A673 (cell line): ENCODE data around the gene CDCP2. TPM values are rescaled to one million over a fixed set of nuclear protein-coding genes. Genes with fewer than 3 reads are reported as not detected.
A peak's percentile ranks its signal among the peaks of the same experiment; 100 is the strongest.

Source experiments
- BruUV-seq: library from RNA; stranded (reverse); fragments of 400-500 nt; replicated peaks from 2 replicates; lab custom pipeline; 2021; lab: Mats Ljungman, UMichigan
- CTCF ChIA-PET: fragments of 300-600 bp; sonication (Branson Sonifier 250); formaldehyde crosslinking; loops from one replicate; lab custom pipeline; 2022; ENCODE audit warnings: antibody characterized with exemption; lab: Charles Lee
- POLR2A ChIA-PET: fragments of 300-600 bp; sonication (Branson Sonifier 250); formaldehyde crosslinking; loops from one replicate; lab custom pipeline; 2022; ENCODE audit warnings: antibody characterized with exemption; ENCODE audit not compliant: low non-redundant PET; lab: Charles Lee
- DNase-seq: peaks from one replicate; pipeline ENCODE4 v3.0.0-alpha.2; 2015; ENCODE audit warnings: low spot score
- H3K27ac ChIP-seq: fragments of 200-600 bp; sonication (generic); 2 replicates; pipeline ENCODE4 v1.5.1; 2016; ENCODE audit warnings: mixed run types, low read depth, mild to moderate bottlenecking, mixed read lengths, antibody characterized with exemption, low read length; ENCODE audit not compliant: poor library complexity, severe bottlenecking
- H3K27me3 ChIP-seq: fragments of 200-600 bp; sonication (generic); replicated peaks from 2 replicates; pipeline ENCODE4 v1.6.1; 2017; ENCODE audit warnings: mixed run types, low read depth, mild to moderate bottlenecking, mixed read lengths, antibody characterized with exemption, low read length; ENCODE audit not compliant: insufficient read depth, poor library complexity
- H3K36me3 ChIP-seq: fragments of 200-600 bp; sonication (generic); 2 replicates; pipeline ENCODE4 v1.6.1; 2016; ENCODE audit warnings: mixed run types, mild to moderate bottlenecking, mixed read lengths, antibody characterized with exemption, low read length; ENCODE audit not compliant: insufficient read depth, poor library complexity, severe bottlenecking
- H3K4me1 ChIP-seq: fragments of 200-600 bp; sonication (generic); 2 replicates; pipeline ENCODE4 v1.6.1; 2017; ENCODE audit warnings: mixed run types, mild to moderate bottlenecking, mixed read lengths, antibody characterized with exemption, low read length; ENCODE audit not compliant: insufficient read depth, poor library complexity, severe bottlenecking
- H3K4me3 ChIP-seq: fragments of 200-600 bp; sonication (generic); 2 replicates; pipeline ENCODE4 v1.5.1; 2016; ENCODE audit warnings: low read depth, mixed run types, mild to moderate bottlenecking, mixed read lengths, low read length; ENCODE audit not compliant: poor library complexity, severe bottlenecking
- H3K9me3 ChIP-seq: fragments of 200-600 bp; sonication (generic); 2 replicates; pipeline ENCODE4 v1.6.1; 2016; ENCODE audit warnings: mixed run types, low read depth, mild to moderate bottlenecking, mixed read lengths, antibody characterized with exemption, low read length; ENCODE audit not compliant: poor library complexity, severe bottlenecking
- EZH2 ChIP-seq: fragments of 200-600 bp; sonication (generic); IDR thresholded peaks from 2 replicates; pipeline ENCODE4 v1.6.1; 2017; ENCODE audit warnings: borderline replicate concordance, low read depth, mild to moderate bottlenecking, mixed read lengths, antibody characterized with exemption, low read length; ENCODE audit not compliant: poor library complexity, severe bottlenecking
- intact Hi-C: fragments of 100-400 bp; cut with micrococcal nuclease; formaldehyde crosslinking; loops from one replicate; pipeline ENCODE4 v1.10.0; 2022; ENCODE audit not compliant: unreplicated experiment
- total RNA-seq: library from RNA; stranded (reverse); gene quantifications from 2 replicates; pipeline ENCODE4 v1.2.3, GENCODE V29; 2021
- TF ChIP-seq, protein P1 (sequence below): fragments of 300-800, 200-600 bp; sonication (generic); conservative IDR thresholded peaks from 2 replicates; pipeline ENCODE4 v1.5.1; 2017; ENCODE audit warnings: low read depth, mild to moderate bottlenecking, antibody characterized with exemption, low read length, moderate library complexity, mixed read lengths

The CDCP2 gene
- total RNA-seq, 1 experiment from 2014 or later: not detected

DNA sequence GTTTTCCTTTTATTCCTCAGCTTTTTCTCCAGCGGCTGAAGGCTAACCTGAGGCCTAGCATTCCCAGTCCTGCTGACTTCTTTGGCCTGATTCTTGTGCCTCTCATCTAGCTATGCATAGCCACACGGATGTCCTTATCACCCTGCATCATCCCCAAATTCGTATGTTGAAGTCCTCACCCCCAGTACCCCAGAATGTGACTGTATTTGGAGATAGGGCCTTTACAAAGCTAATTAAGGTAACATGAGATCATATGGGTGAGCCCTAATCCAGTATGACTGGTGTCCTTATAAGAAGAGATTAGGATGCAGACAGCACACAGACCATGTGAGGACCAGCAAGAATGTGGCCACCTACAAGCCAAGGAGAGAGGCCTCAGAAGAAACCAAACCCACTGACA is 44.6 kb downstream of the CDCP2 start:
- no peaks in the 10 kb centered on the region for H3K9me3 ChIP-seq
- H3K27ac ChIP-seq: no peak overlapping the region
- BruUV-seq: no TSS peak
- intact Hi-C loops: no loop called here
- POLR2A ChIA-PET: no interaction called here
- DNase-seq: no peak
- no peaks in the 10 kb centered on the region for H3K36me3 ChIP-seq
- TF ChIP-seq, protein P1, sequence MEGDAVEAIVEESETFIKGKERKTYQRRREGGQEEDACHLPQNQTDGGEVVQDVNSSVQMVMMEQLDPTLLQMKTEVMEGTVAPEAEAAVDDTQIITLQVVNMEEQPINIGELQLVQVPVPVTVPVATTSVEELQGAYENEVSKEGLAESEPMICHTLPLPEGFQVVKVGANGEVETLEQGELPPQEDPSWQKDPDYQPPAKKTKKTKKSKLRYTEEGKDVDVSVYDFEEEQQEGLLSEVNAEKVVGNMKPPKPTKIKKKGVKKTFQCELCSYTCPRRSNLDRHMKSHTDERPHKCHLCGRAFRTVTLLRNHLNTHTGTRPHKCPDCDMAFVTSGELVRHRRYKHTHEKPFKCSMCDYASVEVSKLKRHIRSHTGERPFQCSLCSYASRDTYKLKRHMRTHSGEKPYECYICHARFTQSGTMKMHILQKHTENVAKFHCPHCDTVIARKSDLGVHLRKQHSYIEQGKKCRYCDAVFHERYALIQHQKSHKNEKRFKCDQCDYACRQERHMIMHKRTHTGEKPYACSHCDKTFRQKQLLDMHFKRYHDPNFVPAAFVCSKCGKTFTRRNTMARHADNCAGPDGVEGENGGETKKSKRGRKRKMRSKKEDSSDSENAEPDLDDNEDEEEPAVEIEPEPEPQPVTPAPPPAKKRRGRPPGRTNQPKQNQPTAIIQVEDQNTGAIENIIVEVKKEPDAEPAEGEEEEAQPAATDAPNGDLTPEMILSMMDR: no peak
- TF ChIP-seq EZH2: no peak
- no peak overlapping the region for H3K4me3 ChIP-seq
- H3K27me3 ChIP-seq: no peaks in the 10 kb centered on the region
- CTCF ChIA-PET: no interaction called here
- no peaks in the 10 kb centered on the region for H3K4me1 ChIP-seq

DNA sequence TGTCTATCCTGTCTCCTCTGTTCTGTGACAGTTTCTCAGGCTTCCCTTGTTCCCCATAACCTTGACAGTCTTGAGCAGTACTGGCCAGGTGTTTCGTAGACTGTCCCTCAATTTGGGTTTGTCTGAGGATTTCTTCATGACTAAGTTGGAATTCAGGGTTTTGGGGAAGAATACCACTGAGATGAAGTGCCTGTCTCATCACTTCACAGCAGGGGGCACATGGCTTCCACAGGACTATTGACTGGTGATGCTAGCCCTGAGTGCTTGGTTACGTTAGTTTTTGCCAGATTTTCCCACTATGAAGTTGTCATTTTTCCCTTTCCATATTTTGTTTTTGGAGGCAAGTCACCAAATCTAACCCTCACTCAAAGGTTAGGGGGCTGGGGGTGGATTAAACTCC is 45.7 kb downstream of the CDCP2 start:
- no peaks in the 10 kb centered on the region for H3K36me3 ChIP-seq
- no peaks in the 10 kb centered on the region for H3K4me1 ChIP-seq
- intact Hi-C loops: no loop called here
- peak; percentile 10 for DNase-seq
- POLR2A ChIA-PET: no interaction called here
- H3K4me3 ChIP-seq: no peak overlapping the region
- H3K27ac ChIP-seq: no peak overlapping the region
- BruUV-seq: no TSS peak
- no peaks in the 10 kb centered on the region for H3K27me3 ChIP-seq
- TF ChIP-seq, protein P1: no peak
- TF ChIP-seq EZH2: no peak
- CTCF ChIA-PET: no interaction called here
- H3K9me3 ChIP-seq: no peaks in the 10 kb centered on the region

DNA sequence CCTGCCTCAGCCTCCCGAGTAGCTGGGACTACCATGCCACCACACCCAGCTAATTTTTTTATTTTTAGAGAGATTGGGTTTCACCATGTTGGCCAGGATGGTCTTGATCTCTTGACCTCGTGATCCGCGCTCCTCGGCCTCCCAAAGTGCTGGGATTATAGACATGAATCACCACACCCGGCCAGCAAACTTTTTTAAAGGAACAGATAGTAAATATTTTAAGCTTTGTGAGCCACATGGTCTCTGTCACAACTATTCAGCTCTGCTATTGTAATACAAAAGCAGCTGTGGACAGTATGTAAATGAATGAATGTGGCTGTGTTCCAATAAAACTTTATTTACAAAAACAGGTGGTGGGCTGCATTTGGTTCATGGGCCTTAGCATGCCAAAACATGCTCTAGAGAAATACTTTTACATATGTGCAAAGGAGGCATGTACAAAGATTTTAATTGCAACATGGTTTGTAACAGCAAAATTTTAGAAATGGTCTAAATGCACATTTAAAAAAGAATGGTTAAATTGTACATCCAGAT is 47.0 kb downstream of the CDCP2 start:
- Histone ChIP-seq H3K27ac (no peak overlapping the region), H3K4me1 (no peaks in the 10 kb centered on the region), H3K36me3 (no peaks in the 10 kb centered on the region), H3K4me3 (no peak overlapping the region), H3K27me3 (no peaks in the 10 kb centered on the region), H3K9me3 (no peaks in the 10 kb centered on the region)
- TF ChIP-seq EZH2: no peak
- TF ChIP-seq, protein P1: no peak
- DNase-seq: no peak
- CTCF ChIA-PET: no interaction called here
- intact Hi-C loops: no loop called here
- POLR2A ChIA-PET: no interaction called here
- BruUV-seq: no TSS peak
